HG03280 (cell line): ENCODE data around the gene TOM1.

Experiments used
- ATAC-seq: cut with Tn5 transposase; IDR thresholded peaks from one replicate; pipeline ENCODE4 v1.9.1; 2021; ENCODE audit warnings: mild to moderate bottlenecking, moderate library complexity; ENCODE audit not compliant: unreplicated experiment

TOM1 gene

DNA sequence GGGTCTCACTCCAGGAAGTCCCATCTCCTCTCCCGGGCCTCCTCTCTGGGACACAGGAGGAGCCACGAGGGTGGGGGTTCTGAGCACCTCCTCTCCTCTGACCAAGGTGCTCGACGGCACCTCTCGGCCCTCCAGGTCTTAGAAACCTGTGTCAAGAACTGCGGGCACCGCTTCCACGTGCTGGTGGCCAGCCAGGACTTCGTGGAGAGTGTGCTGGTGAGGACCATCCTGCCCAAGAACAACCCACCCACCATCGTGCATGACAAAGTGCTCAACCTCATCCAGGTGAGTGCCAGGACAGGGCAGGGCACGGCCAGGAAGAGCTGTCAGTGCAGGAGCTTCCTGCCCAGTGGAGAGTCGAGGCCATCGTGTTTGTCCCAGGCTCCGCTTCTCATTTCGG lies 23.2 kb downstream of the TOM1 start:
- no peak for ATAC-seq

DNA sequence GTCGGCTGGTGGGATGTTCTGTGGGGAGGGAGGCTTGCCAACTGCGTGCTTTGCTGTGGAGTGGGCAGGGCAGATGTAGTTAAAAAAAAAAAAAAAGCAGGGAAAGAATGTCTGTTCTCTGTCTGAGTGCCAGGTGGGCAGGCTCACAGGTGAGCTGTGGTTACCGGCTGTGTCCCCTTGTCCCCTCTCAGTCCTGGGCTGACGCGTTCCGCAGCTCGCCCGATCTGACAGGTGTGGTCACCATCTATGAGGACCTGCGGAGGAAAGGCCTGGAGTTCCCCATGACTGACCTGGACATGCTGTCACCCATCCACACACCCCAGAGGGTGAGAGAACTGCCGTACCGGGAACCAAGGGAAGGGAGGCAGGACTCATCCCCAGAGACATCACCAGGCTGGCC lies 23.6 kb downstream of the TOM1 start:
- no peak for ATAC-seq

DNA sequence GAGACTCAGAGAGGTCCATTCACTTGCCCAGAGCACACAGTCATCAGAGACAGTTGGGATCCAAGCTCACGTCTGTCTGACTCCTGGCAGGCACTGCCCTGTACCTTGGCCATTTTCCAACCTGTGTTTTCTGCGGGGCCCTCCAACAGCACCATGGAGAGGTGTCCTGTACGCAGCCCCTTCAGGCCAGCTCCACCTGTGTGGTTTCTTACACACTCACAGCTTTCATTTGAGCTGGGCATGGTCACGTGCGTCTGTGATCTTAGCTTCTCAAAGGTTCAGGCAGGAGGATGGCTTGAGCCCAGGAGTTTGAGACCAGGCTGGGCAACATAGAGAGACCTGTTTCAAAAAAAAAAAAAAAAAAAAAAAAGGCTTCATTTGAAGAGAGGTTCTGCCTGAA lies 24.4 kb downstream of the TOM1 start:
- no peak for ATAC-seq

DNA sequence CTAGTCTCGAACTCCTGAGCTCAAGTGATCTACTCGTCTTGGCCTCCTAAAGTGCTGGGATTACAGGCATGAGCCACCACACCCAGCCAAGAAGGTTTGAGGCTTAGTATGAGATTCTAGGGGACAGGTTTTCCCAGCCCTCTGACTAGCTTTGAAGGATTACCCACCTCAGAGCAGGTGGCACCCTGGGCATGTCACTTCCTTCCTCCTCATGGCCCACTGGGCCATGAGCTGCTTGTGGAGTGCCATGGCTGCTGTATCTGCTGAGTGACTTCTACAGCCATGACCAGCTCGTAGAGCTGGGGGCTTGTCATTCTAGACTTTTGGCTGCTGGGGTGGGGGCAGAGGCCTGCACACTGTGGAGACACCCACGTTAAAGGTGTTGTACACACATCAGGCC lies 25.1 kb downstream of the TOM1 start:
- no peak for ATAC-seq

DNA sequence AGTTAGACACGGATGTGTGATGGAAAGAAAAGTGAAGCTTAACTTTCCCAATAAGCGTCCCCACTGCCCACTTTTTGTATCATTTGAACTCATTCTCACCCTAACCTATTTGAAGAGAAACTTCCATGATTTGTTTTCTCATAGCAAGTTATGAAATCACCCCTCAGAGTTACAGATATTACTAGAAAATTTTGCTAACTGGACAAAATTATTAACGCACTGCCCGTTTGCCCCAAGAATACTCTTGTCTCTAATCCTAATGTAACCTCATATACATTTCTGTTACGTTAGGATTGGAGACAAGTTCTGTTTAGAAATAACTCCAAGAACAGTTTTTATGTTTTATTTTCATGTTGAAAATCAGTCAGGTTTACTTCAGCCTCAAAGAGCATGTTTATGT lies 25.5 kb downstream of the TOM1 start:
- no peak for ATAC-seq

DNA sequence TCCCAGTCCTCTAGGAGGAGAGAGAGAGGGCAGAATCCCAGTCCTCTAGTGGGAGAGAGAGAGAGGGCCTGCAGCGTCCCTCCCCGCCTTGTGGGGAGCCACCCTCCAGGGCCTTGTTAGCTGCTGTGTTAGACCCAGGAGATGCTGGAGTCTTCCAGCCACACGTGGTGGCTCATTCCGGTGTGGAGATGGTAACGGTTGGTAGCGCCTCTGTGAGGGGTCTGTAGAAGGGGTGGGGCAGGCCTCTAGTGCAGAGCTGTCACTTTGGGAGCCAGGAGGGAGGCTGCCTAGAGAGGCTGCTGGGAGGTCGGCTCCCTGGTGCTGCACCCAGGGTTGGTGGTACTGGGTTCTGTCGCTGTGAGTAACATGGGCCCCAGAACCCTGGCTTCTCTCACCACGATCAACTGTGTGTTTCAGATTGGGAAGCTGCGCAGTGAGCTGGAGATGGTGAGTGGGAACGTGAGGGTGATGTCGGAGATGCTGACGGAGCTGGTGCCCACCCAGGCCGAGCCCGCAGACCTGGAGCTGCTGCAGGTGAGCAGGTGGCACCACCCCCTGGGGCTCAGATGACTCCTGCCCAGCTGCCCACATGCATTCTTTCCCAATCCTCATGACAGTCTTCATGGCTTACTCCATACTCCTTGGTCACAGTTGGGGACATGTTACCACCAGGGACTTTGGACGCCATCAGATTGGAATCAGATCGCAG lies 27.3 kb downstream of the TOM1 start:
- no peak for ATAC-seq

DNA sequence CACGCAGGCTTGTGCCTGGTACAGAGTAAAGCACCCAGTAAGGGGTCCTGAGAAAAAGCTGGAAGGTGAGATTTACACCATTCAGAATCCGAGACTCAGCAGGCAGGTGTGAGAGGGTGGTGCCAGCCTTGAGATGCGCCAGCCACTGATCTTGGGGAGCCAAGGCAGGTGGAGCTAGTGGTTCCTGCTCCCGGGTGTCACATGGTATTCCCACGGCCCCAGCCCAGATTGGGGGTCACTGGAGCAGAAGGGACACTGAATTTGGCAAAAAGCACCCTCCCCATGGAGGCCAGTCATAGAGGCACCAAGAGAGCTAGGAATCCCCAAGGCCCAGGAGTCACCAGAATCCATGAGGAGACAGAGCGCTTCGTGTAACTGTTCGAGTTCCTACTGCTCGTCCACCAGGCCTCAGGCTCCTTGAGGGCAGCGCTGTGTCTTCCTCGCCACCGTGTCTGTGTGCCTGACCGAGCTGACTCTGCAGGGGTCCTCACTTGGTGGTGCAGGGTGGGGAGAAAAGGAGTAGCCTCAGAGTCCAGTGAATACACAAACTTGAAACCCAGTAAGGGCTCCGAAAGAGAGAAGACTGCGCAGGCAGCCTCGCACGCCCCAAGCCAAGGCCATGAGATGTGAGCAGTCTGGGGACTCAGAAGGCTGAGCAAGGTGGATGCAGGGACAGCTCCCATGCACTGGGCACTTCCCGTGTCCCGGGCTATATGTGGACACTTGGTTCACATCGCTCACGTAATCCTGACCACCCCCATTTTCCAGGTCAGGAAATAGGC lies 28.2 kb downstream of the TOM1 start:
- ATAC-seq = no peak

DNA sequence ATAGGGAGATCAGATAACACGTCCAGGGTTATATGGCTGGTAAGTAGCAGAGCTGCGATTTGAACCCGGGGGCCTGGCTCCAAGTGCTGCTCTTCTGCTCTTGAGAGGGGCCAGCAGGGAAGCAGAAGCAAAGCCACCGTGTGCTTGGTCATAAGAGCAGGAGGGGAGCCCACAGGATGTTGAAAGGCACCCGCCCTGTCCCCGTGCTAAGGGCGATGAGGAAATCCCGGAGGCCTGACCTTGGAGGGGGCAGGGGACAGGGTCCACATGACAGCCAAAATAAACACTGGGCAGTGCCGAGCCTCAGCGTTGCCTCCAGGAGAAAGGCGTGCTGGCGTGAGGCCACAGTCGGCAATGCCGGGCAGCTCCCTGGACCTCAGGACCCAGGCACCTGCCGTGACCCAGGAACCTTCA lies 28.8 kb downstream of the TOM1 start:
- no peak for ATAC-seq

DNA sequence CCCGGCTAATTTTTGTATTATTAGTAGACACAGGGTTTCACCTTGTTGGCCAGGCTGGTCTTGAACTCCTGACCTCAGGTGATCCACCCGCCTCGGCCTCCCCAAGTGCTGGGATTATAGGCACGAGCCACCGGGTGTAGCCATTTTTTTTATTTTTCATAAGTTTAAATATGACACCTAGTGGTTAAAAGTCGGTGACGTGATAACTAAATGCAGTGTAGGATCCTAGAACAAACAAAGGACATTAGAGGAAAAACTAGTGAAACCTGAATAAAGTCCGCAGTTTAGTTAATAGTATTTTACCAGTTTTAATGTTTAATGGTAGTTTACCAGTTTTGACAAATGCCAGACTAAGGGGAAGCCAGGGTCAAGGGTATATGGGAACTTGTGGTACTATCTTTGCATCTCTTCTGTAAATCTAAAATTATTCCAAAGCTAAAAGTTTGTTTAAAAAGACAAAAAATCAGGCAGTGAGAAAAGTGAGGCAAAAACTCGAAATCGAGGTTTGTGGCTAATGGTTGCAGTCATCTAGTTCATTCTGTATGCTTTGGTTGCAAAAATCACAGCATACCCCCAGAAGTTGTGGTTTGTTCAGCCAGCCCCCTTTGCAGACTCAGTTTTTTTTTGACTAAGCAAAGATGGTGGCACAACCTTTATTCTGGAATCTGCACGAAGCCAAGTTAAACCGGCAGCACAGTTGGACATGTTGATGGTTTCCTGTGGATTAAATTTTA lies 29.6 kb downstream of the TOM1 start:
- ATAC-seq = no peak

DNA sequence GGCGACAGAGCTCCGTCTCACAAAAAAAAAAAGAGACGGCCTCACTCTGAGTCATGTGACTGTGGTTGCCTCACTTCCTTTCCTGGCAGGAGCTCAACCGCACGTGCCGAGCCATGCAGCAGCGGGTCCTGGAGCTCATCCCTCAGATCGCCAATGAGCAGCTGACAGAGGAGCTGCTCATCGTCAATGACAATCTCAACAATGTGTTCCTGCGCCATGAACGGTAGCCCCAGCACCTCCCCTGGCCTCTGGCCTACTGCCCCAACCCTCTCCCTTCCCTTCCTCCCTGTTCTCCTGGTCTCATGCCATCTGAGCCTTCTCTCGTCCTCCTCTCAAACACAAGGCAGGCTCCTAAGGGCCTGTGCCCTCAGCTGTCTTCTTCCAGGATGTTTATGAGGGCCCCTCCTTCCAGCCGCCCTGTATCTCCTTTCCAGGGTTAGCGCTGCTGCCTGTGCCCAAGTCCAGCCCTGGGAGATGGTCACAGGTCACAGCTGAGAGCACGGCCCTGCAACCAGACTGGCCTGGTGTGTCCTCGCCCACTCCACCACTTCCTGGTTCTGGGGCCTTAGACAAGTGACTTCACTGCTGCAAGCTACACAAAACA lies 30.7 kb downstream of the TOM1 start:
- ATAC-seq = no peak

DNA sequence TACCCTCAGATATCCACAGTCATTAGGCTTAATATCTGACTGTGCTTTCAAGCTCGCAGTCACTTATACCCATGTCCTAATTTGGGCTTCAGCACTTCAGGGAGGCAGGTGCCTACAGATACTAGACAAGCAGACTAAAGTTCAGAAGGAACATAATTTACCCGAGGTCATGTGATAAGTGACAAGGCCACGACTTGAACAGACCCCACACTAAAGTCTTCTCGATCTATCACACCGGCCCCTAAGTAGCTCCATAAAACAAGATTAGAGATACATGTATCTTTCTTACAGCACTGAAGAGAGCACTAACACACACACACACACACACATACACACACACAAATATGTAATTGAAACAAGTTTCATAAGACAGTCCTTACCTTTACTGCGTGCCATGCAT lies 32.6 kb downstream of the TOM1 start:
- ATAC-seq = no peak

DNA sequence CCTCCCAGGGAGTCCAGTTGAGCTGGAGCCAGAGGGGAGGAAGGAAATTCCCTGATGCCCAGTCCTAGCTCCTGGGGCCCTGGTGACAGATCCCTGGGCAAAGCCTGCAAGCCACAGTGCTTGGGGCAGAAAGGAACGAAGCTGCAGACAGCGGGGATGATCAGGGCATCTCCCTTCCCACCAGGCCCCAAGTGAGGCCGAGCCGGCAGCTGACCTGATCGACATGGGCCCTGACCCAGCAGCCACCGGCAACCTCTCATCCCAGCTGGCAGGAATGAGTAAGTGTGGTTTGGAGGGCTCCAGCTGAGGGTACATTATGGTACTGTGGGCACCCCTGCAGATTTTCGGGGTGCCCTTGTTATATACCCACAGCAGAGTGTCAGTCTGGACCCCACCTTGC lies 33.5 kb downstream of the TOM1 start:
- ATAC-seq = no peak

DNA sequence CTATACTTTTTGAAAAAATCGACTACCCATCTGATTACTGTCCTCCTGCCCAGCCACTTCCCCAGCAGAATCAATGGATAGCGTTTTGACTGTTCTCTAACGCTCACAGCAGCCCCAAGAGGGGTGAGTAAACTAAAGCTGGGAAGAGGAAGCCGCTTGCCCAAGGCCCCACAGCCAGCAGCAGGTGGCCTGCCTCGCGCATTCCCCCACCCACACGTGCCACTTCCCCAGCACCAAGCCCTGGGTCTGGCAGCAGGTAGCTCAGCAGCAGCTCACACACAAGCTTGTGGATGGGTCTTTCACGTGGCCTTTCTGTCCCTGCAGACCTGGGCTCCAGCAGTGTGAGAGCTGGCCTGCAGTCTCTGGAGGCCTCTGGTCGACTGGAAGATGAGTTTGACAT lies 34.3 kb downstream of the TOM1 start:
- no peak for ATAC-seq

DNA sequence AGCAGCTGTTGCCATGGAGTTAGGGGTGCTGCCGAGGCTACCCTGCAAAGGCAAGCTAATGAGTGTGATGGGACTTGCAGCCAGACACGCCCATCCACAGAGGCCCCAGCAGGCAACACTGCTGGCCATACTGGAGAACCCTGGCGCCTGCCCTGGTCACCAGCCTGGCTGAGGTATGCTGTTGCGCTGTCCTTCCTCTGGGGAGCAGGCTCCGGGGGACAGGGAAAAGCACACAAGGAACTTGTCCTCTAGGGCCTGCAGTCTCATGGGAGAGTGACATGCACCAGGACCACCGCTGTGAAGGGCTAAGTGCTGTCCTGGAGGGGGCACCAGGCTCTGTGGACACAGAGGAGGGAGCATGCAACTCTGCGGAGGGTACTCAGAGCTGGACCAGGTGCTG lies 35.8 kb downstream of the TOM1 start:
- no peak for ATAC-seq

DNA sequence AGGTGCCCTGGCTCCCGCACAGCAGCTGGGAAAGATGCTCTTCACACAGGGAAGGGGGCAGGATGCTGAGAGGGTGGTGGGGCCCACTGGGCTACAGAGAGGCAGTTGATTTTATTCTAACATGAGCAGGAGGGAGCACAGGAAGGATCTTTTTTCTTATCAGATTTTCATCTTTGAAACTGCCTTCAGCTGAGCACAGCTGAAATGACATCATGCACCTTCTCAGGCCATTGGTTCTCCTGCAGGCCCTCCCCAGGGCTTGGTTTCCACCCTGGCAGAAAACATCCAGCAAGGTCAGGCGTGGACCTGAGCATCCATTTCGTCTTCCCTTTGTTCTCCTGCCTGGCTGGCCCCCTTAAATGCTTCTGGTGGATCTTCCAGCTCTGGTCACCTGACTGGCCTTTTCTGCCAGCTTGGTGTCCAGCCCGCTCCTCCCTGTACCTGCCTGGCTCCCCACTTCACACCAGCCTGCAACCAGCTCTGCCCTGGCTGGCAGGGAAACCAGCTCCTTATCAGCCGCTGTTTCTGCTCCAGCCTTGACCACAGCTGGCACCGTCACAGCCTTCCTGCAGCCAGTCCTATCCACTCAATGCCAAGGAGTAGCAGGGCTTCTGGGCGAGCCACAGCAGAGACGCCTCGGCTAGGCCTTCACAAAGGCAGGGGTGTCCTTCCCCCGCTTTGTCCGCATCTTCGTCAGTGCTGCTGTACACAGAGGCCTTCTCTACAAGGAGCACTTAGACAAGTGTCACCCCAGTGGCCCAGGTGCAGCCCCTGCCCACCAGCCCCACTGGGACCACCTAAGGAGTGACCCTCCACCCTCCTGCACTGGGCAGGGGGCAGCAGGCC lies 36.5 kb downstream of the TOM1 start:
- ATAC-seq = no peak

DNA sequence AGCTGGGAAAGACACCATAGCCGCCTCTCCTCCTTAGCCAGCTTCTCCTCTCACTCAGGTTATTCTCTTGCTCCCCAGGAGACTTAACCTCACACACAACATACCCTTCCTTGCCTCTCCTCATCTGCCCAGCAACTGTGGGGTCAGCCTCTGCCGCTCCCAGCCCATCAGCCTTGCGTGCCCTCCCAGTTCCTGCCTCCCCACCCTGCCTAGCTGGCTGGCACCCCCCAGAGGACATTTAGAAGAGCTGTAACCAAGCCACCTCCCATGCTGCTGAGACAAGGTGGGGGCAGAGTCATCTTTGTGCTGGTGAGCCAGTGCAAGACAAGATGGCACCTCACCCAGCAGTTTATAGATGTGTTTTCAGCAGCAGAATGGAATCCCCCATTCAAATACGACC lies 38.2 kb downstream of the TOM1 start:
- ATAC-seq = no peak

DNA sequence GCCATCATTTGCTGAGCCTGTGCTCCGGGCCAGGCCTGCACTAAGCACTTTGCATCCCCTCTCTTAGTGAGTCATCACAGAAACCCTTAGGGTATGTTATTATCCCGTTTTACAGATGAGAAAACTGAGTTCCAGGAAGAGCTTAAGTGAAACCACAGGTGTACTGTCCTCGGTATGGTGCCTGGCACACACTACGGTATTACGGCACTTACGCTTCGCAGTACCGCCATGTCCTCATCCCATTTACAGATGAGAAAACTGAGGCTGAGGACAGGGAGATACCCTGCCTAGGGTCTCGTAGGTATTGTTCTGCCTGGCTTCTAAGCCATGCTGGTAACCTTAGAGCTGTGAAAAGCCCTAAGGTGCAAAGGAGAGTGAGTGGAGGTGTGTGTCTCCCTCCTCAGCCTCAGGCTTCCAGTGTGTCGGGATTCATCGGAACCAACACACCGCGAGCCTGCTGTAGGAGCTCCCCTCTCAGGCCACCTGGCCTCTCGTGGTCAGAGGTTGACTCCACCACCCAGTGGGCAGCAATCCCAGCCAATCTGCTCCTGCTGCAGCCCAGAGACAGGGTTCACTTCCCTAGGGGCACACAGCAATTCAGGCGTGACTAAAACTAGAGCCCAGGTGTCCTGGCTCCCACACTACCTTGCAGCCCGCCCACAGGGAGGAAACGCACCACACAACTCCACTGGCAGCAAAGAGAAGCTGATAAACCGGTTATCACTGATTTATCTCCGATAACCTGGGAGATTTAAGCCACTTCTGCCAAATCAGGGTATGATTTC lies 41.6 kb downstream of the TOM1 start:
- ATAC-seq = no peak

DNA sequence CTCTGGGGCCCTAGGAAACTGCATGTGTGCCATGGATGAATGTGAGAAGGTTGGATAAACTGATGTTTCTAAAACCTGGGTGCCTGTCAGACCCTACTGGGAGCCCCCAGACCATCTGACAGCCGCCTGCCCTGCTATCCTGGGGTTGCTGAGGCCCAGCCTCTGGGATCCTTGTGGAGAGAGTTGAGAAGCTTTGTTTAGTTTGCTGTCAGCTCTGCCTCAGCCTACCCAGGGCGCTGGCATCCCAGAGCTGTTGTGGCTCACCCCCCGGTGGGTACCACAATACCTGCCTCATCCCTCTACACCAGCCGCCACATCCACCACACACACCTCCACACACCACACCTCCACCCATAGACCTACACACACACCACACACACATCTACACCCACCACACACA lies 42.7 kb downstream of the TOM1 start:
- no peak for ATAC-seq

DNA sequence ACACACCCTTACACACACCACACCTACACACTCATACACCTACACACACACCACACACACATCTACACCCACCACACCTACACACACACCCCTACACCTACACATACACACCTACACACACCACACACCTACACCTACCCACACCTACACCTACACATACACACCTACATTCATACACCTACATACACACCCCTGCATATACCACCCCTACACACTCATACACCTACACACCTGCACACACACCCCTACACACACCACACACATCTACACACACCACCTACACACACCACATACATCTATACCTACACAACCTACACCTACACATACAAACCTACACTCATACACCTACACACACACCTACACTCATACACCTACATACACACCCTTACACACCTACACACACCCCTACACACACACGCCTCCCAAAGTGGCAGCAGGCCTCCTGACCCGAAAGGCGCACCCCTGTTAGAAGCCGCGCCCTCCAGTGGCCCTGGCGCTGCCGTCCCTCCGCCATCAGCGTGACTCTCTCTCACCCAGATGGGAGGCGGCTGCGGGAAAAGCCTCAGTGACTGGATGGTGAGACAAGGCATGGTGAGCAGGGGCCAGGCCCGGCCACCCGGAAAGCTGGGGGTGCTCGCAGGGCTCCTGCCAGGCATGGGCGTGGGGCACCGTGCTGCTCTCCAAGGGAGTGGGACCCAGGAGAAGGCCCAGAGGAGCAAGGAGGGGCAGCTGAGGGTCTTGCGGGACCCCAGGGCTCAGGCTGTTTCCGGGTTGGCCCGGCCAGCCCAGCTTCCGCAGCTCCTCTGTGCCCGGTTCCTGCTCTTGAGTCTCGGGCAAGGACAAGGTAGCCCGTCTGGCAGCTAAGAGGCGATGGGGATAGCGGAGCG lies 44.2 kb downstream of the TOM1 start:
- no peak for ATAC-seq
